Measurements from ENCODE around the gene PLEKHA7.

PLEKHA7 gene

GRCh38 chr11:16813126-16813525 is 201.1 kb downstream of the PLEKHA7 start:
- TF ChIP-seq CTCF (IDR thresholded peaks at IDR 0.05): no peak

- TF ChIP-seq CTCF (IDR thresholded peaks at IDR 0.05): no peak
Observed at GRCh38 chr11:16812274-16812673, 201.9 kb downstream of the PLEKHA7 start.

GRCh38 chr11:16811136-16812020 is 202.8 kb downstream of the PLEKHA7 start:
- no peak for TF ChIP-seq CTCF (IDR thresholded peaks at IDR 0.05)

- no peak for TF ChIP-seq CTCF (IDR thresholded peaks at IDR 0.05)
Observed at GRCh38 chr11:16809886-16810668, 204.1 kb downstream of the PLEKHA7 start.

GRCh38 chr11:16807306-16807705 is 206.9 kb downstream of the PLEKHA7 start:
- TF ChIP-seq CTCF (IDR thresholded peaks at IDR 0.05): no peak

GRCh38 chr11:16806791-16807190 is 207.4 kb downstream of the PLEKHA7 start:
- no peak for TF ChIP-seq CTCF (IDR thresholded peaks at IDR 0.05)

GRCh38 chr11:16805938-16806337 is 208.3 kb downstream of the PLEKHA7 start:
- no peak for TF ChIP-seq CTCF (IDR thresholded peaks at IDR 0.05)

Data from LNCAP (cell line).